HG03060 (cell line): ENCODE data around the gene POTEM.
"Not testable (repeated sequence)": the region's sequence is repeated elsewhere in the genome, so short reads cannot be mapped to it uniquely, and the experiment has no call there.

Source experiments
- ATAC-seq: cut with Tn5 transposase; IDR thresholded peaks from one replicate; pipeline ENCODE4 v1.9.1; 2021; ENCODE audit warnings: low read depth, moderate number of reproducible peaks; ENCODE audit not compliant: unreplicated experiment

The POTEM gene

DNA sequence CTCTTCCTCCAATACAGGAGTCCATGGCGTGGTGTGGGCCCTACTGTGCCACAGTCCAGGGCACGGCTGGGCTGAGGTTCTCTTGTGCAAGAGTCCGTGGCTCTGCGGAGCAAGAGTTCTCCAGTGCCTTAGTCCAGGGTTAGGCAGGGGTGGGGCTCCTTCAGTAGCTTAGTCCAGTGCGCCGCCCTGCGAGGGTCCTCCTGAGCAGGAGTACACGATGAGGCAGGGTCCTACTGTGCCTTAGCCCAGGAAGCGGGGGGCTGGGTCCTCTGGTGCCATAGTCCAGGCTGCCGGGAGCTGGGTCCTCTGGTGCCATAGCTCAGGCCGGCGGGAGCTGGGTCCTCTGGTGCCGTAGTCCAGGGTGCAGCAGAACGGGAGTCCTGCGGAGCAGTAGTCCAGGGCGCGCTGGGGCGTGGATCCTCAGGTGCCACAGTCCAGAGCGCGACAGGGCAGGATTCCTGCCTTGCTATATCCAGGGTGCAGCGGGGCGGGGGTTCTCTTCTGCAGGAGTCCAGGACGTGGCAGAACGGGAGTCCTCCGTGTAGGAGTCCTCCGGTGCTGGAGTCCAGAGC is 69.7 kb downstream of the POTEM start:
- ATAC-seq, result not testable (repeated sequence)

DNA sequence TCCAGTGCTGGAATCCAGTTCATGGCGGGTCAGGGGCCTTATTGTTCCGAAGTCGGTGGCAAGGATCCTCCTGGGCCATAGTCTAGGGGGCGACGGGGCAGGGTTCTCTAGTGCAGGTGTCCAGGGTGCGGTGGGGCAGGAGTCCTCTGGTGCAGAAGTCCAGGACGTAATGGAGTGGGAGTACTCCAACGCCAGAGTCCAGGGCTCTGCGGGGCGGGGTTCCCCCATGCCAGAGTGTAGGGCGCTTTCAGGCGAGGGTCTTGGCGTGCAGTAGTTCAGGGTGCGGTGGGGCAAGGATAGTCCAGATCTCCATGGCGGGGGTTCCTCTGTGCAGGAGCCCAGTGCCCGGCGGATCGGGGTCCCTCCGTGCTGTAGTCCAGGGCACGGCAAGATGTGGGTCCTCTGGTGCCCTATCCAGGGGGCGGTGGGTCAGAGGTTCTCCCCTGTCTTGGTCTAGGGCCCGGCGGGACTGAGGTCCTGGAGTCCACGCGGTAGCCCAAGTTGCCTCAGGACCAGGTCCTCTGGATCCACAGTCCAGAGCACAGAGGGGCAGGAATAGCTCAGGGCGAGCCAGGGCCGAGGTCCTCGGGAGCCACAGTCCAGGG is 70.9 kb downstream of the POTEM start:
- ATAC-seq, result not testable (repeated sequence)

DNA sequence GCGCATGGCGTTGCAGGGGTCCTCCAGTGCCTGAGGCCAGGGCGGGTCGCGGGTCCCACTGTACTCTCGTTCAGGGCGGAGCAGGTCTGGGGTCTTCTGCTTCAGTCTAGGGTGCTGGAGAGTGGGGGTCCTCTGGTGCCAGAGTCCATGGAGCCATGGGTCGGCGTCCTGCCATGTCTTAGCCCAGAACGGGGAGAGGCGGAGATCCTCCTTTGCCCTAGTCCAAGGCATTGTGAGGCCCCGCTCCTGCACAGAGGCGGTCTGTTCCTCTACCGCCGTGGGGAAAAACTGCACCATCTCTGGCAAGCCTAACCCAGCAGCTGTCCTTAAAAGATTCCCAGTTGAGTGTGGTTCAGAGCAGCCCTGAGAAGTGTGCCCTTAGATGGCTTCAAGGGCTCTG is 71.6 kb downstream of the POTEM start:
- ATAC-seq, result not testable (repeated sequence)

DNA sequence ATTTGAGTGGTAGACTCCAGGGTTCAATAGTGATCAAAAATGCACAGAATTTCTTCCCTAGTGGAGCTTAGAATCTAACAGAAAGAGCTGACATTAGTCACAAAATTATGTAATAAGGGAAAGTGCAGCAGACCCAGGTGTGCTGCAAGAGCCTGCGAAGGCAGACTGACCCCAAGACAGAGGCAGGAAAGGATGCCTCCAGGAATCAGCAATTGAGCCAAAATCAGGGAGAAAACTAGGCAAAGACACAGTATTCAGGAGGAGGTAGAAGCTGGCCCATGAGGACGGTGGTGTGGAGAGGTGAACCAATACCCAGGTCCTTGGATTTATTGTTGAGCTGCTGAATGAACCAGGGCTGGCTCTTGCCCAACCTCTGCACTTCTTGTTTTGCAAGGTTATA is 76.2 kb downstream of the POTEM start:
- ATAC-seq, result not testable (repeated sequence)
